HepG2 (cell line): ENCODE data around the gene APOD. TPM values are rescaled to one million over a fixed set of nuclear protein-coding genes. Genes with fewer than 3 reads are reported as not detected.
A peak's percentile ranks its signal among the peaks of the same experiment; 100 is the strongest.

Experiments
- ATAC-seq: fragments of 200-7000 bp; cut with Tn5 transposase; 3 replicates; pipeline ENCODE4 v1.9.1; 2020; ENCODE audit warnings: mild to moderate bottlenecking, moderate library complexity
- BruUV-seq: library from RNA; stranded (reverse); fragments of 400-500 nt; replicated peaks from 2 replicates; lab custom pipeline; 2021; lab: Mats Ljungman, UMichigan
- CTCF ChIA-PET: fragments of 300-600 bp; formaldehyde crosslinking; extraction: SDS; loops from one replicate; lab custom pipeline; 2021; ENCODE audit warnings: low total read pairs, inconsistent platforms, low intra/inter-chr PET ratio; lab: Yijun Ruan, JAX
- POLR2A ChIA-PET: fragments of 350-600 bp; sonication (Branson Sonifier 250); formaldehyde crosslinking; loops from one replicate; lab custom pipeline; 2020; ENCODE audit warnings: antibody characterized with exemption, inconsistent platforms; lab: Yijun Ruan, JAX
- DNase-seq: peaks from one replicate; pipeline ENCODE4 v3.0.0-alpha.2; 2015; ENCODE audit warnings: low spot score
- FAIRE-seq: peaks from 3 replicates; lab custom pipeline; 2011; peaks lifted over from hg19 to GRCh38; lab: Jason Lieb, UNC
- H2AFZ ChIP-seq: one replicate; pipeline ENCODE4 v1.6.1; 2011; ENCODE audit warnings: low read length, inconsistent platforms
- H3K27ac ChIP-seq: fragments of 300-600 bp; 3 replicates; pipeline ENCODE4 v1.8.0; 2011; ENCODE audit warnings: mixed run types, mild to moderate bottlenecking, mixed read lengths, low read length, inconsistent platforms; ENCODE audit not compliant: insufficient read depth; ENCODE audit errors: extremely low read length
- H3K27me3 ChIP-seq, 2 experiments: fragments of 200-600 bp in 1 of 2; 2 replicates in 1 of 2; 3 replicates in 1 of 2; pipeline versions ENCODE4 v1.6.0 to v1.8.0; 2011; ENCODE audit warnings: low read length in 2 of 2, mild to moderate bottlenecking in 2 of 2, moderate library complexity in 2 of 2, inconsistent platforms in 1 of 2; ENCODE audit not compliant: insufficient read depth in 2 of 2, control insufficient read depth in 1 of 2
- H3K36me3 ChIP-seq, 2 experiments: fragments of 200-600 bp in 1 of 2; replicated peaks in 1 of 2; 2 replicates in 1 of 2; 3 replicates in 1 of 2; pipeline versions ENCODE4 v1.5.1 to v1.8.0; 2011; ENCODE audit warnings: low read length in 2 of 2, inconsistent platforms in 1 of 2; ENCODE audit not compliant: insufficient read depth in 2 of 2, control insufficient read depth in 1 of 2
- H3K4me1 ChIP-seq: 2 replicates; pipeline ENCODE4 v1.5.1; 2012; ENCODE audit warnings: low read length, inconsistent platforms; ENCODE audit not compliant: insufficient read depth
- H3K4me2 ChIP-seq: 2 replicates; pipeline ENCODE4 v1.6.0; 2011; ENCODE audit warnings: low read depth, low read length, inconsistent platforms
- H3K4me3 ChIP-seq, 3 experiments: fragments of 200-600 bp in 1 of 3; sonication (generic), shearing (Covaris generic) in 1 of 3; replicated peaks in 1 of 3; 2 replicates each; pipeline ENCODE4 v1.5.1; 2011 to 2016; ENCODE audit warnings: low read length in 3 of 3, inconsistent platforms in 2 of 3, low read depth in 2 of 3, mild to moderate bottlenecking in 2 of 3, control low read depth in 1 of 3, mixed read lengths in 1 of 3; ENCODE audit not compliant: insufficient read depth in 1 of 3
- H3K79me2 ChIP-seq: one replicate; pipeline ENCODE4 v1.6.1; 2011; ENCODE audit warnings: low read length, inconsistent platforms; ENCODE audit not compliant: insufficient read depth
- H3K9ac ChIP-seq: 2 replicates; pipeline ENCODE4 v1.6.0; 2011; ENCODE audit warnings: mild to moderate bottlenecking, low read depth, low read length, inconsistent platforms; ENCODE audit not compliant: insufficient read depth
- H3K9me3 ChIP-seq: 2 replicates; pipeline ENCODE4 v1.5.1; 2012; ENCODE audit warnings: mild to moderate bottlenecking, low read length
- H4K20me1 ChIP-seq: 2 replicates; pipeline ENCODE4 v1.6.0; 2011; ENCODE audit warnings: inconsistent platforms, mild to moderate bottlenecking, low read length, moderate library complexity; ENCODE audit not compliant: insufficient read depth
- DPF2 ChIP-seq: sonication (generic); formaldehyde crosslinking; IDR thresholded peaks from 2 replicates; pipeline ENCODE4 v1.4.0; 2020; ENCODE audit warnings: mild to moderate bottlenecking, low read depth, missing genetic modification reagents, borderline replicate concordance
- HNF4A ChIP-seq: sonication (generic); formaldehyde crosslinking; IDR thresholded peaks from 2 replicates; pipeline ENCODE4 v1.4.0; 2020; ENCODE audit warnings: missing genetic modification reagents
- ISX ChIP-seq: sonication (generic); formaldehyde crosslinking; conservative IDR thresholded peaks from 2 replicates; pipeline ENCODE4 v1.5.0; 2020; ENCODE audit warnings: missing genetic modification reagents
- KDM5B ChIP-seq: sonication (generic); formaldehyde crosslinking; IDR thresholded peaks from 2 replicates; pipeline ENCODE4 v1.4.0; 2020; ENCODE audit warnings: missing genetic modification reagents, mild to moderate bottlenecking, borderline replicate concordance
- KLF16 ChIP-seq, 2 experiments: sonication (generic) in 1 of 2; formaldehyde crosslinking in 1 of 2; IDR thresholded peaks; 2 replicates each; pipeline versions ENCODE4 v1.6.1 to v1.8.0; 2016 to 2023; ENCODE audit warnings: missing genetic modification reagents in 2 of 2, missing compliant biosample characterization in 1 of 2
- KMT2B ChIP-seq: IDR thresholded peaks from 2 replicates; pipeline ENCODE4 v1.6.1; 2016; ENCODE audit warnings: missing genetic modification reagents, missing compliant biosample characterization
- NR2C2 ChIP-seq: sonication (generic); formaldehyde crosslinking; IDR thresholded peaks from 2 replicates; pipeline ENCODE4 v1.4.0; 2020; ENCODE audit warnings: missing genetic modification reagents, mild to moderate bottlenecking, moderate library complexity, borderline replicate concordance
- POLR2AphosphoS5 ChIP-seq: IDR thresholded peaks from 2 replicates; pipeline ENCODE4 v1.6.1; 2012; ENCODE audit warnings: low read depth, low read length
- SETDB1 ChIP-seq: sonication (generic); formaldehyde crosslinking; IDR thresholded peaks from 2 replicates; pipeline ENCODE4 v1.5.1; 2020; ENCODE audit warnings: missing genetic modification reagents, mild to moderate bottlenecking, borderline replicate concordance
- ZIK1 ChIP-seq: sonication (generic); formaldehyde crosslinking; IDR thresholded peaks from 2 replicates; pipeline ENCODE4 v1.5.0; 2020; ENCODE audit warnings: mild to moderate bottlenecking, low read depth, missing genetic modification reagents, borderline replicate concordance
- ZNF326 ChIP-seq: sonication (generic); formaldehyde crosslinking; IDR thresholded peaks from 2 replicates; pipeline ENCODE4 v1.4.0; 2020; ENCODE audit warnings: missing genetic modification reagents, borderline replicate concordance
- WGBS: methylation state at CpG from one replicate; pipeline ENCODE4 v1.1.6; 2017; ENCODE audit warnings: low lambda C conversion rate; 5-methylcytosine and 5-hydroxymethylcytosine counted together
- in situ Hi-C: cut with HindIII; loops from 2 replicates; pipeline ENCODE4 v1.10.0; 2017; ENCODE audit warnings: low pct_unique_long_range_greater_than_20kb; ENCODE audit not compliant: extremely low pct_ligation_motif_present
- intact Hi-C: fragments of 100-400 bp; cut with micrococcal nuclease; formaldehyde crosslinking; loops from one replicate; pipeline ENCODE4 v1.10.0; 2022; ENCODE audit not compliant: unreplicated experiment
- polyA plus RNA-seq, 8 experiments: library from polyadenylated mRNA; depleted of rRNA in 3 of 8; stranded (reverse) in 7 of 8; unstranded in 1 of 8; fragments of >200 nt; fragmentation: Illumina TruSeq in 4 of 8; extraction: Trizol in 4 of 8; gene quantifications; 2 replicates each; pipeline versions ENCODE4 v1.2.1 to v1.2.3, GENCODE V29; 2011 to 2016; ENCODE audit warnings: low read depth in 4 of 8, missing spikeins in 1 of 8, mixed read lengths in 1 of 8; ENCODE audit not compliant: insufficient read depth in 1 of 8
- total RNA-seq, 5 experiments: library from RNA; depleted of rRNA; stranded (reverse); fragments of >200 nt; fragmentation: Illumina TruSeq; extraction: Trizol; gene quantifications; 2 replicates each; pipeline ENCODE4 v1.2.3, GENCODE V29; 2016; ENCODE audit warnings: low read depth in 1 of 5
- TF ChIP-seq, protein P1 (sequence below): sonication (generic); formaldehyde crosslinking; IDR thresholded peaks from 2 replicates; pipeline ENCODE4 v1.9.0; 2021; ENCODE audit warnings: missing genetic modification reagents, borderline replicate concordance
- TF ChIP-seq, protein P2 (sequence below): sonication (generic); formaldehyde crosslinking; IDR thresholded peaks from 2 replicates; pipeline ENCODE4 v1.4.0; 2020; ENCODE audit warnings: mild to moderate bottlenecking, missing genetic modification reagents
- TF ChIP-seq, protein P3 (sequence below): sonication (generic); formaldehyde crosslinking; IDR thresholded peaks from 2 replicates; pipeline ENCODE4 v1.4.0; 2020; ENCODE audit warnings: mild to moderate bottlenecking, missing genetic modification reagents

APOD gene
- total and polyA plus RNA-seq, 2 of the 13 experiments (the other 11 are each of a cell fraction or from before 2014, with no cell fraction given), result not detected

DNA sequence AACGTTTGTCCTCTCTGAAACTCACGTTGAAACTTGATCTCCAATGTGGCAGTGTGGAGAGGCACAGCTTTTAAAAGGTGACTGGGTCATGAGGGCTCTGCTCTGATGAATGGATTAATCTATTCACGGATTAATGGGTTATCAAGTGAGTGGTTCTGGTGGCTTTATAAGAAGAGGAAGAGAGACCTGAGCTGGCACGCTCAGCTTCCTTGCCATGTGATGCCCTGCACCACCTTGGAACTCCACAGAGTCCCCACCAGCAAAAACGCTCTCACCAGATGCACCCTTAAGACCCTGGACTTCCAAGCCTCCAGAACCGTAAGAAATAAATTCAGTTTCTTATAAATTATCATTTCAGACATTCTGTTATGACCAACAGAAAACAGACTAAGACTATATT lies 43.2 kb downstream of the APOD start:
- intact Hi-C loops, result loop anchor here (5.0 to 10.0 kb wide), 2 partner anchors 268 to 1416 kb away; partner anchors contain the start of gene XXYLT1

More for the DNA sequence above, 43.2 kb downstream of the APOD start:
- ChIA-PET CTCF (no interaction called here), POLR2A (interaction anchor here (3.1 kb wide), 1 partner anchor 270 kb away, joined by 22 read pairs; the partner anchor contains the start of gene XXYLT1)
- DNase-seq (no peak), ATAC-seq (no peak), FAIRE-seq (no peak)
- H3K79me2 ChIP-seq, result peaks cover 71% of the 10 kb centered on the region
- no peaks in the 10 kb centered on the region; a peak in 1 of 5 replicates for H3K36me3 ChIP-seq
- H3K4me3 ChIP-seq, result peak overlapping the region; percentile 78 to 91 (median 87); a peak in 5 of 6 replicates
- in situ Hi-C loops, result no loop called here
- H3K4me2 ChIP-seq, result peak overlapping the region; percentile 84
- BruUV-seq, result no TSS peak
- H3K4me1 ChIP-seq, result peaks cover 54% of the 10 kb centered on the region
- peak overlapping the region; percentile 90; the same call in 1 of the 2 replicates for H3K9ac ChIP-seq
- 49% methylated on average over 6 of the region's 6 CpGs for WGBS
- H3K27me3 ChIP-seq, result no peaks in the 10 kb centered on the region; a peak in 1 of 5 replicates
- TF ChIP-seq, protein P1, sequence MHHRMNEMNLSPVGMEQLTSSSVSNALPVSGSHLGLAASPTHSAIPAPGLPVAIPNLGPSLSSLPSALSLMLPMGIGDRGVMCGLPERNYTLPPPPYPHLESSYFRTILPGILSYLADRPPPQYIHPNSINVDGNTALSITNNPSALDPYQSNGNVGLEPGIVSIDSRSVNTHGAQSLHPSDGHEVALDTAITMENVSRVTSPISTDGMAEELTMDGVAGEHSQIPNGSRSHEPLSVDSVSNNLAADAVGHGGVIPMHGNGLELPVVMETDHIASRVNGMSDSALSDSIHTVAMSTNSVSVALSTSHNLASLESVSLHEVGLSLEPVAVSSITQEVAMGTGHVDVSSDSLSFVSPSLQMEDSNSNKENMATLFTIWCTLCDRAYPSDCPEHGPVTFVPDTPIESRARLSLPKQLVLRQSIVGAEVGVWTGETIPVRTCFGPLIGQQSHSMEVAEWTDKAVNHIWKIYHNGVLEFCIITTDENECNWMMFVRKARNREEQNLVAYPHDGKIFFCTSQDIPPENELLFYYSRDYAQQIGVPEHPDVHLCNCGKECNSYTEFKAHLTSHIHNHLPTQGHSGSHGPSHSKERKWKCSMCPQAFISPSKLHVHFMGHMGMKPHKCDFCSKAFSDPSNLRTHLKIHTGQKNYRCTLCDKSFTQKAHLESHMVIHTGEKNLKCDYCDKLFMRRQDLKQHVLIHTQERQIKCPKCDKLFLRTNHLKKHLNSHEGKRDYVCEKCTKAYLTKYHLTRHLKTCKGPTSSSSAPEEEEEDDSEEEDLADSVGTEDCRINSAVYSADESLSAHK (CRISPR knock-in tag), result no peak
- TF ChIP-seq SETDB1 (CRISPR knock-in tag) (no peak), ISX (CRISPR knock-in tag) (no peak), NR2C2 (CRISPR knock-in tag) (no peak), DPF2 (no peak), KLF16 (CRISPR knock-in tag; IDR thresholded peaks at IDR 0.05) (no peak), KDM5B (CRISPR knock-in tag) (no peak), ZNF326 (CRISPR knock-in tag) (no peak), ZIK1 (CRISPR knock-in tag) (no peak), KMT2B (CRISPR knock-in tag) (no peak), HNF4A (CRISPR knock-in tag) (no peak), POLR2AphosphoS5 (no peak)
- TF ChIP-seq, protein P2, sequence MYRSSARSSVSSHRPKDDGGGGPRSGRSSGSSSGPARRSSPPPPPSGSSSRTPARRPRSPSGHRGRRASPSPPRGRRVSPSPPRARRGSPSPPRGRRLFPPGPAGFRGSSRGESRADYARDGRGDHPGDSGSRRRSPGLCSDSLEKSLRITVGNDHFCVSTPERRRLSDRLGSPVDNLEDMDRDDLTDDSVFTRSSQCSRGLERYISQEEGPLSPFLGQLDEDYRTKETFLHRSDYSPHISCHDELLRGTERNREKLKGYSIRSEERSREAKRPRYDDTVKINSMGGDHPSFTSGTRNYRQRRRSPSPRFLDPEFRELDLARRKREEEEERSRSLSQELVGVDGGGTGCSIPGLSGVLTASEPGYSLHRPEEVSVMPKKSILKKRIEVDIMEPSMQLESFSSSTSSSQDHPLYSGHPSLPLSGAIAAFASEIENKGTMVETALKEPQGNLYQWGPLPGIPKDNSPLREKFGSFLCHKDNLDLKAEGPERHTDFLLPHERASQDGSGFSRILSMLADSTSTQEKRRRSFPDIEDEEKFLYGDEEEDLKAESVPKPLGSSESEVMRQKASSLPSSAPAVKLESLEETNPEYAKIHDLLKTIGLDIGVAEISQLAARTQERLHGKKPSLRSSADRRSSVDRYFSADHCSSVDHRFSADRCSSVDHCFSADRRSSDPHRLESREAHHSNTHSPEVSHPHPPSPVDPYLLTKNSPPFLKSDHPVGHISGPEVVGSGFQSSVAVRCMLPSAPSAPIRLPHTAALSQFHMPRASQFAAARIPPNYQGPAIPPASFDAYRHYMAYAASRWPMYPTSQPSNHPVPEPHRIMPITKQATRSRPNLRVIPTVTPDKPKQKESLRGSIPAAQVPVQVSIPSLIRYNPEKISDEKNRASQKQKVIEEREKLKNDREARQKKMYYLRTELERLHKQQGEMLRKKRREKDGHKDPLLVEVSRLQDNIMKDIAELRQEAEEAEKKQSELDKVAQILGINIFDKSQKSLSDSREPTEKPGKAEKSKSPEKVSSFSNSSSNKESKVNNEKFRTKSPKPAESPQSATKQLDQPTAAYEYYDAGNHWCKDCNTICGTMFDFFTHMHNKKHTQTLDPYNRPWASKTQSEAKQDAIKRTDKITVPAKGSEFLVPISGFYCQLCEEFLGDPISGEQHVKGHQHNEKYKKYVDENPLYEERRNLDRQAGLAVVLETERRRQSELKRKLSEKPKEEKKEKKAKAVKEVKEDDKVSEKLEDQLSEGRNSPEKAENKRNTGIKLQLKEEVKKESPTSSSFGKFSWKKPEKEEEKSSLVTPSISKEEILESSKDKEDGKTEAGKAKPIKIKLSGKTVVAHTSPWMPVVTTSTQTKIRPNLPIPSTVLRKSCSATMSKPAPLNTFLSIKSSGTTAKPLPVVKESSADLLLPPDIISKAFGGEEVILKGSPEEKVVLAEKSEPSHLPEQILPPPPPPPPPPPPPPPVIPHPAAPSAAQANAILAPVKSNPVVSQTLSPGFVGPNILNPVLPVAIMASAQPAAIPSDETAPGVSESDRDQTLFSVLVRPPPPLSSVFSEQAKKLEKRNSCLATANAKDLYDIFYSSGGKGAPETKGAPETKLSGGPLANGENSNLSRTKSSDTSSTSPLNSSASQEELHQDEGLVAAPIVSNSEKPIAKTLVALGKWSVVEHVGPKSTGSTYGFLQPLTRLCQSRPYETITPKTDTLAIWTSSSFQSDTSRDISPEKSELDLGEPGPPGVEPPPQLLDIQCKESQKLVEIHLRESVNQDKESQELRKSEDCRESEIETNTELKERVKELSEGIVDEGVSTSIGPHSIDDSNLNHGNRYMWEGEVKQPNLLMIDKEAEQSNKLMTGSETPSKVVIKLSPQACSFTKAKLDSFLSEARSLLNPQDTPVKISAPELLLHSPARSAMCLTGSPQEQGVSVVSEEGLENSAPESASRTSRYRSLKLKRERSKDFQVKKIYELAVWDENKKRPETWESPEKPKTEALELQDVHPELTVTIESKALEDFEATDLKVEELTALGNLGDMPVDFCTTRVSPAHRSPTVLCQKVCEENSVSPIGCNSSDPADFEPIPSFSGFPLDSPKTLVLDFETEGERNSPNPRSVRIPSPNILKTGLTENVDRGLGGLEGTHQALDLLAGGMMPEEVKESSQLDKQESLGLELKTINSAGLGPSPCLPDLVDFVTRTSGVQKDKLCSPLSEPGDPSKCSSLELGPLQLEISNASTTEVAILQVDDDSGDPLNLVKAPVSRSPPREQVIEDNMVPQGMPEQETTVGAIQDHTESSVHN (CRISPR knock-in tag), result no peak
- TF ChIP-seq, protein P3, sequence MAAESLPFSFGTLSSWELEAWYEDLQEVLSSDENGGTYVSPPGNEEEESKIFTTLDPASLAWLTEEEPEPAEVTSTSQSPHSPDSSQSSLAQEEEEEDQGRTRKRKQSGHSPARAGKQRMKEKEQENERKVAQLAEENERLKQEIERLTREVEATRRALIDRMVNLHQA, result no peak
- H2AFZ ChIP-seq, result no peak overlapping the region
- no peaks in the 10 kb centered on the region for H3K9me3 ChIP-seq
- peak overlapping the region; percentile 29 for H3K27ac ChIP-seq
- H4K20me1 ChIP-seq, result peaks cover 34% of the 10 kb centered on the region
